GM06990 (cell line): Measurements from ENCODE around the gene ZNF354C.

Experiments used
- DNase-seq: peaks from one replicate; pipeline ENCODE4 v3.0.0-alpha.2; 2011; ENCODE audit not compliant: insufficient read length; ENCODE audit errors: extremely low read depth
- H3K27me3 ChIP-seq: replicated peaks from 2 replicates; pipeline ENCODE4 v1.6.0; 2011; ENCODE audit warnings: low read length; ENCODE audit not compliant: control insufficient read depth, insufficient read depth
- H3K36me3 ChIP-seq: 2 replicates; pipeline ENCODE4 v1.5.1; 2011; ENCODE audit warnings: low read length; ENCODE audit not compliant: control insufficient read depth, insufficient read depth
- H3K4me3 ChIP-seq: replicated peaks from 2 replicates; pipeline ENCODE4 v1.5.1; 2011; ENCODE audit warnings: low read depth, mild to moderate bottlenecking, control low read depth, low read length
- CTCF ChIP-seq: IDR thresholded peaks from 2 replicates; pipeline ENCODE4 v1.5.1; 2011; ENCODE audit warnings: low read length, control low read depth, mild to moderate bottlenecking, inconsistent platforms; ENCODE audit not compliant: insufficient read depth, poor library complexity, severe bottlenecking

The ZNF354C gene

DNA sequence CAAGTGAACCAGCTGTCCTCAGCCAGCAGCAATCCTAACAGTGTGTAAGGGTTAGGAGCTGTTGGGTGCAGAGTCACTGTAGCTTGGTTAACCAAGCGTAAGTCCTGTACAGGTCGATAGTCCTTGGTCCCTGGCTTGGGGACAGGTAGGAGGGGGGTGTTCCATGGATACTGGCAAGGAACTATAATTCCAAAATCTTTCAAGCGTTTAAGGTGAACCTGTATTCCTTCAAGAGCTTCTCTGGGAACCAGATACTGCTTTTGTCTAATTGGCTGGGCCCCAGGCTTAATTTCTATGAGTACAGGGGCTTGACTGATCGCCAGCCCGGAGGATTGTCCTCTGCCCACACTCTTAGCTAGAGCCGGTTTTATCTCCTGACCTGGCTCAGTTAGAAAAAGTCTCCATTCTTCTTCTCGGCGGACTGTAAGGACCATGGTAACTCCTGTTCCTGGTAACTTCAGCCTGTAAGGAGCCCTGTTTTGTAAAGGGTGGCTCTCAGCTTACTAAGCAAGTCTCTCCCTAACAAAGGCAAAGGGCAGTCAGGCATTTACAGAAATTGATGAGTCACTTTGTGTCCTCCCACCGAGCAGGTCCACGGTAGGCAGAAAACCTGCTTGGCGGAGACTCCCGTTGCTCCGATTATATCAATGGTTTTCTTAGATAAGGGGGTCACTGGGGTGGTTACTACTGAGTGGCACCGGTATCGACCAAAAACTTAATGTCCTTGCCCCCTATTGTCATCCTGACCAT is 6.0 kb upstream of the ZNF354C start:
- Histone ChIP-seq H3K4me3 (no peak overlapping the region), H3K27me3 (no peaks in the 10 kb centered on the region), H3K36me3 (no peaks in the 10 kb centered on the region)
- DNase-seq, result no peak
- TF ChIP-seq CTCF, result no peak

DNA sequence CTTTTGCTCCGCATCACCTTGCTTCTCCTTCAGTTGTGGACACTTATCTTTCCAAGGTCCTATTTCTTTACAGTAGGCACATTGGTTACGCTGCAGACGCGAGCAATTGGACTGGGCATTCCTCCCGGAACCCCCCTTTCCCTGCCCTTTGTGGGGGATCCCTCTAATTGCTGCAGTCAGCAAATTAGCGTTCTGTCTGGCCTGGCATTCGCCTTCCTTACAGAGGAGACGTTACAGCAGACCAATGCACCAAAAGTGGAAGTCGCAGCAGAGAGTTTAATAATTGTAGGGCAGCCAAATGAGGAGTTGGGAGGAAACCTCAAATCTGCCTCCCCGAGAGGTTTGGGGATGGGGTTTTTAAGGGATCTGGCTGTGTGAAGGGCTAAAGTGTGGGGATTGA is 5.3 kb upstream of the ZNF354C start:
- no peak for DNase-seq
- Histone ChIP-seq H3K36me3 (no peaks in the 10 kb centered on the region), H3K4me3 (no peak overlapping the region), H3K27me3 (no peaks in the 10 kb centered on the region)
- TF ChIP-seq CTCF, result no peak

DNA sequence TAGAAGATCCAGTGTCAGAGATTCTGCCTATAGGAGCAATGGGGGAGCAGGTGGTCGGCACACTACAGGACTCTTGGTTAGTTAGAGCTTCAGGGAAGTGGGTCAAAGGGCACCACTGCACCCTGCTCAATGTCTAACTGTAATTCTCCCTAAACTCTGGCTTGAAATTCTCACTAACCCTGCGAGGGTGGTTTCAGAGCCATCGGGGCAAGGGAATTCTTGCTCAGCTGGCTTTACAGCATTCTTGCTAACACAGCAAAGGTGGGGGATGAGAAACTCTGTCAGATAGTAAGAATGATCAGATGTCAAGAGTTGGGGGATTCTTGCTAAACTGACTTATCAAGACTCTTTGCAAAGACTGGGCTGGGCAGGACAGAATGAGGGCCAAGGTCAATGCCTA is 4.7 kb upstream of the ZNF354C start:
- TF ChIP-seq CTCF, result no peak
- no peaks in the 10 kb centered on the region for H3K27me3 ChIP-seq
- no peaks in the 10 kb centered on the region for H3K36me3 ChIP-seq
- DNase-seq, result no peak
- no peak overlapping the region for H3K4me3 ChIP-seq

DNA sequence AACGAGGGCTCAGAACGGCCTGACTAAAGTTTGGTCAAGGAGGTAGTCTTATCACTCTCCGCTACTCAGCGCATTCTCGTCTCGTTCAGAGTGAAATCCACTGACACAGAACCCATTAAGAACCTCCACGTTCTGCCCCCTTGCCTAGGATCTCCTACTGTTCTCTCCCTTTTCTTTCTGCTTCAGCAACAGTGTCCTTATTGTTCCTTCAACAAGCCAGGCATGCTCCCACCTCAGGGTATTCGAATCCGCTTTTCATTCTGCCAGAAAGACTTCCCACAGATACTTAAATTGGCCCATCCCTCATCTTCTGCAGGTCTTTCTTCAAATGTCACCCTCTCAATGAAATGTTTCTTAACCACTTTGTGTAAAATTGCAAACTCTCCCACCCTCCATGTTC is 4.3 kb upstream of the ZNF354C start:
- DNase-seq, result no peak
- H3K4me3 ChIP-seq, result no peak overlapping the region
- H3K36me3 ChIP-seq, result no peaks in the 10 kb centered on the region
- TF ChIP-seq CTCF, result no peak
- H3K27me3 ChIP-seq, result no peaks in the 10 kb centered on the region

DNA sequence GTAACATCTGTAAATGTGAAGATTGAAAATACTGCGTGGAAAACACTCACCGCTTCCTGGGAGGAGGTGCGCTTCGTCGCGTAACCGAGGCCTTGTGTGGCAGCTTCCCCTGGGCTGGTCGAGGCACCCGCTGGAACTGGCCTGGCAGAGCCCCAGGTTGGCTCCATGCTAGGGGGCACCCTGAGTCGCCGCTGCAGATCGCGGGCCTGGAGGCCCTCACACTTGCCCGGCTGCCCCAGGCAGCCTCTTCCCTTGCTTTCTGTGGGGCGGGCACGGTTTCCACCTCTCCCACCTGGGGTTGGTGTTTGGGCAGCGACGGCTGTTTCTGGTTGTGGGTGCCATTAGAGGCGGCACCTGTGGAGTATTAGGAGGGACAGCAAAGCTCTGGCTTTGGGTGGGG is 852 bp downstream of the ZNF354C start:
- no peak for DNase-seq
- Histone ChIP-seq H3K27me3 (no peaks in the 10 kb centered on the region), H3K36me3 (no peaks in the 10 kb centered on the region), H3K4me3 (peak overlapping the region; percentile 59)
- TF ChIP-seq CTCF, result no peak

DNA sequence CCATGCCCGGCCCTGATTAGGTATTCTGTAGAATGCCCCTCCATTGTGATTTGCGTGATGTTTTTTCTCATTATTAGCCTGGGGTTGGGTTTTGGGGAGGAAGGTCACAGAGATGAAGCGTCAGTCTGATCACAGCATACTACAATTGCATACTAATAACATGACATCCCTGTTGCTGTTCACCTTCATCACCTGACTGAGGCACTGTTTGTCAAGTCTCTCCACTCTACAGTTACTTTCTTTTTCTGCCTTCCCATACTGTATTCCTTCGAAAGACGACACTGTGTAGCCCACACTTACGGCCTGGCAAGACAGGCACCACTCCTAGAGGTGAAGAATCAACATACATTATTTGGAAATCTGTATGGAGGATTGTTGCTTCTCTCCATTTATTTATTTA is 5.5 kb downstream of the ZNF354C start:
- H3K36me3 ChIP-seq, result no peaks in the 10 kb centered on the region
- no peak for DNase-seq
- no peaks in the 10 kb centered on the region for H3K27me3 ChIP-seq
- no peak overlapping the region for H3K4me3 ChIP-seq
- TF ChIP-seq CTCF, result no peak
